ENCODE data around the gene SIGLEC12.

DNA sequence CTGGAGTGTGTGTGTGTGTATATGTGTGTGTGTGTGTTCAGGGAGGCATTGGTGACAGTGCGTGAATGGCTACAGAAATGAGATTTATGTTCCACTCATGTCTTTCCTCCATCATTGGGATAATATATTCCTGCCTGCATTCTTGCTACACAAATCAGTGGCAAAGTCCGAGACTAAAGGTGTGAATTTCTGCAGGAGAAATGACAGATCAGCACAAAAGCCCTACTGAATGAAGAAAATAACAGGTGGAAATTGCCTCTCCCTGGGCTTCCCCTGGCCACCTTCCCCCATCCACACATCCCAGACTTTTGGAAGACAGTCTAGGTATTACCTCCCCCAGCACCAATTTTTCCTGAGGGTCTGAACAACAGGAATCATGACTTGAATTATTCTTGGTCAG lies 19.8 kb upstream of the SIGLEC12 start:
- TF ChIP-seq, protein P1, sequence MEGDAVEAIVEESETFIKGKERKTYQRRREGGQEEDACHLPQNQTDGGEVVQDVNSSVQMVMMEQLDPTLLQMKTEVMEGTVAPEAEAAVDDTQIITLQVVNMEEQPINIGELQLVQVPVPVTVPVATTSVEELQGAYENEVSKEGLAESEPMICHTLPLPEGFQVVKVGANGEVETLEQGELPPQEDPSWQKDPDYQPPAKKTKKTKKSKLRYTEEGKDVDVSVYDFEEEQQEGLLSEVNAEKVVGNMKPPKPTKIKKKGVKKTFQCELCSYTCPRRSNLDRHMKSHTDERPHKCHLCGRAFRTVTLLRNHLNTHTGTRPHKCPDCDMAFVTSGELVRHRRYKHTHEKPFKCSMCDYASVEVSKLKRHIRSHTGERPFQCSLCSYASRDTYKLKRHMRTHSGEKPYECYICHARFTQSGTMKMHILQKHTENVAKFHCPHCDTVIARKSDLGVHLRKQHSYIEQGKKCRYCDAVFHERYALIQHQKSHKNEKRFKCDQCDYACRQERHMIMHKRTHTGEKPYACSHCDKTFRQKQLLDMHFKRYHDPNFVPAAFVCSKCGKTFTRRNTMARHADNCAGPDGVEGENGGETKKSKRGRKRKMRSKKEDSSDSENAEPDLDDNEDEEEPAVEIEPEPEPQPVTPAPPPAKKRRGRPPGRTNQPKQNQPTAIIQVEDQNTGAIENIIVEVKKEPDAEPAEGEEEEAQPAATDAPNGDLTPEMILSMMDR (IDR thresholded peaks at IDR 0.05; ENCODE audit: low read length): no peak
- no peak for TF ChIP-seq EZH2 (IDR thresholded peaks at IDR 0.05; ENCODE audit: borderline replicate concordance, low read length)
